8988T (cell line): ENCODE data around the gene PWWP2A.
A peak's percentile ranks its signal among the peaks of the same experiment; 100 is the strongest.

Experiments
- DNase-seq: peaks from one replicate; pipeline ENCODE4 v3.0.0; 2011

Gene PWWP2A

GRCh38 chr5:160133071-160133917 is 14.0 kb upstream of the PWWP2A start:
- no peak for DNase-seq

GRCh38 chr5:160129841-160130240 is 10.6 kb upstream of the PWWP2A start:
- DNase-seq = no peak

- no peak for DNase-seq
Measured at GRCh38 chr5:160128632-160129031, 9.4 kb upstream of the PWWP2A start.

GRCh38 chr5:160119905-160120266 is 636 bp upstream of the PWWP2A start:
- no peak for DNase-seq

DNA sequence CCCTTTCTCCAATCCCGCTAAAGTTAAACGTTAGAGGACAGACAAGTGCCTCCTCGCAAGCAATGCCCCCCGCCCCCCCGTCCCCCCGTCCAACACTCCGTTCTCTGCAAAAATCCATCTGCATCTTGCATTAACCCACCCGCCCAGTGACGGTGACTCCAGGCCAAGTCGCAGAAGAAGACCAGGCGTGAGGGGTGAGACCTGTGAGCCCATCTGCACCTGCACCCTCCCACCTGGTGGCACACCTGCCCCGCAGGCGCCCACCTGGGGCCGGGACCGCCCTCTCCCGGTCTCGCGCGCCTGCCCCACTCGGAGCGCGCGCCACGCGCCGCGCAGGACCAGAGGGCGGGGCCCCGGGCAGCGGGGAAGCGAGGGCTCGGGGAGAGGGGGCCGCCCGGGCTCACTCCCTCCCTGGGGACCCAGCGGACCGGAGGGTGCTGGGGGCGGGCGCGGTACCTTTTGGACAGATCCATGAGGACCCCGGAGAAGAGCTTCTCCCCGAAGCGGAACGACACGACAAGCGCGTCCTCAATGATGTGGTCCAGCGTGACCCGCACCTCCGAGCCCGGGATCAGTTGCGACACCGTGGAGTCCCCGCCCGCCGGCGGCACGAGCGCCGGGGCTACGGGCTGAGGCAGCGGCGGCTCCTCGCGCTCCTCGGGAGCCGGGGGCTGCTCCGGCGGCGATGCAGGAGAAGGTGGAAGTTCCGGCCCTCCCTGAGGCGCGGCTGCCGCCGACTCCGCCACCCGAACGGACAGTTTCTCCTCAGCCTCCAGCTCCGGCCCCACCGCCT is 705 bp downstream of the PWWP2A start:
- peak; percentile 44 for DNase-seq

- DNase-seq = no peak
Measured at GRCh38 chr5:160116991-160117390, 2.3 kb downstream of the PWWP2A start.

GRCh38 chr5:160108124-160108523 is 11.1 kb downstream of the PWWP2A start:
- no peak for DNase-seq

DNA sequence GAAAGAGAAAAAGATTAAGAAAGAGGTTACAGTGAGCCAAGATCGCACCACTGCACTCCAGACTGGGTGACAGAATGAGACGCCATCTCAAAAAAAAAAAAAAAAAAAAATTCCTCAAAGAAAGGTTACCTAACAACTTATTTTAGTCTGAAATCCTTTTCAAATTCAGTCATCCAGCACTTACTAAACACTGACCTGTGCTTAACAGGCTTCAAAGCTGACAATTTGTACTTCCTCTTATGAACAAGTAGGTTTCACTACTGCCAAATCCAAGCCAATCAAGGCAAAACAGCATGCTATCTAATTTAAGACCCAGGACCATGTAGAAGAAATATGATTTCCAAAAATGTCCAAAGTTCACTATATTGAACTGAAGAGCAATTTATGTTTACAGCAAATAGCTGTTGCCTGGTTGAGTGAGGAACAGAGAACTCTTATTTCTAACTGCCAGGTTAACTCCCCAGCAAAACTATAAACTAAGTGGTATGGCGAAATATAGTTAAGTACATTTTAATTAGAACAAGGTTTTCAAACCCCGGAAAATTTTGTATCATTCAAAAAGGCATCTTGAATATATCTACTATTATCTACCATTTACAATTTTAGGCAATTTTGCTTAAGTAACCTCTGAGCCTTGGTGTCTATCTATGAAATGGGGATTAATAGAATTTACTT is 13.4 kb downstream of the PWWP2A start:
- no peak for DNase-seq

GRCh38 chr5:160097991-160098390 is 21.3 kb downstream of the PWWP2A start:
- DNase-seq = no peak

DNA sequence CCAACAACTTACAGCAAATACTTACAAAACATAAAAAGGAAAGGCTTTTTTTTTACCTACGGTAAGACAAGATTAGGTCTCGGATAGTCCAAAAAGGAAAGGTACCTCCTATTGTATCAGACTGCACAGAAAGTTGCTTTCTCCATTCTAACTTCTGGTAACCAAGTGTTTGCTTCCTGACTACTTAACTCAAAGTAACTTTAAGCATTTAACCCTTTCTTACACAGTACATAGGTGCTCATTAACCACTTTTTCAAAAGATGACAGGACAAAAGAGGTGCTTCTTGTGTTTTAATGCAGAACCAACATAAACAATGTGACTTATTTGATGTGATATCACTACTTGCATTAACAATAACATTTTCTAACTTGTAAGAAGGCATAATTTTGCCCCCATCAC is 23.1 kb downstream of the PWWP2A start:
- DNase-seq = no peak

DNA sequence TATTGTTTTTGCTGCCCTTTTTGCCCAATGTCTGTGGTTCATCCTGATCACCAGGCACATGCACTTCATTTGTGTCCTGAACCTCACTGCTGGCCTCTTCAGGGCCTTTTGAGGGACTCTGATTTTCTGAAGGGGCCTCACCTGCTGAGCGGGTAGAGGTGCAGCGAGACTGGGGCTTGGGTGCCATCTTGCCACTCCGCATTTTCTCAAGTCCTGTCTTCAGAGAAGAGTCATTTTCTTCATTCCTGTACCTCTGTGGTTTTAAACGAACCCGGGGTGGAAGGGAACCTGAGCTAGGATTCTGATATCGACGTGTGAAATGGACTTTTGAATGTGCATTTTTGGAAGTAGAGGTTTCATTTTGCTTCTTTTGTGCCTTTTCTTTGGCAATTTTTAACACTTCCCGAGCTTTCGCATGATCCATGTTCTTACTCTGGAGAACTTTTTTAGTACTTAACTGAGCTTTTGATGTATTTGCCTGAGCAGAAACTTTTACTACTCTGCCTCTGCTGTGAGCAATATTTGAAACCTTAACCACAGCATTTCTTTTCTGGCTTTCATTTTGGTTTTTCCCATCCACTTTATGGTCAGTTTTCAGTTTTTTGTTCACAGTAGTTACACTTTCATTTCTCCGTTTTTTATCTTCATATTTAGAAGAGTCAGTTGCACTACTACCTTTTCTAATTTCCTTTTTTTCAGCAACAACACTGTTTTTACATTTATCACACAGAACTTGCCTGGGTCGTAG is 26.1 kb downstream of the PWWP2A start:
- DNase-seq = no peak

GRCh38 chr5:160092514-160092913 is 26.7 kb downstream of the PWWP2A start:
- no peak for DNase-seq

- DNase-seq = no peak
Measured at GRCh38 chr5:160090059-160090458, 29.2 kb downstream of the PWWP2A start.

GRCh38 chr5:160089531-160089930 is 29.7 kb downstream of the PWWP2A start:
- DNase-seq = no peak

GRCh38 chr5:160088805-160089204 is 30.4 kb downstream of the PWWP2A start:
- no peak for DNase-seq

GRCh38 chr5:160087199-160087598 is 32.1 kb downstream of the PWWP2A start:
- DNase-seq = no peak

DNA sequence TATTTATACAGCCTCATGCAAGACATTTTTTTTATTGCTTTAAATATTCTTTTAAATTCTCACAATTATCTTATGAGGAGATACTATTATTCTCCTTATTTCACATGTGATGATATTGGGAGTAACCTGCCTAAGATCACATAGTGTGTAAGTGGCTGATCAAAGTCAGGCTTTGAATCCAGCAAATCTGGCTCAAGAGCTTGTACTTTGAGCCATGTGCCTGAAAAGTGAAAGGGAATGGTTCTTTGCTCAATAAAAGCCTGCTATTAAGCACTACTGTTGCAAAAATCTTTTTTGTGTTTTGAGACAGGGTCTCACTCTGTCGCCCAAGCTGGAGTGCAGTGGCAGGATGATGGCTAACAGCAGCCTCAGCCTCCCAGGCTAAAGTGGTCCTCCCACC is 35.1 kb downstream of the PWWP2A start:
- DNase-seq = no peak

- DNase-seq = peak; percentile 26
Measured at GRCh38 chr5:160083501-160083900, 35.7 kb downstream of the PWWP2A start.

DNA sequence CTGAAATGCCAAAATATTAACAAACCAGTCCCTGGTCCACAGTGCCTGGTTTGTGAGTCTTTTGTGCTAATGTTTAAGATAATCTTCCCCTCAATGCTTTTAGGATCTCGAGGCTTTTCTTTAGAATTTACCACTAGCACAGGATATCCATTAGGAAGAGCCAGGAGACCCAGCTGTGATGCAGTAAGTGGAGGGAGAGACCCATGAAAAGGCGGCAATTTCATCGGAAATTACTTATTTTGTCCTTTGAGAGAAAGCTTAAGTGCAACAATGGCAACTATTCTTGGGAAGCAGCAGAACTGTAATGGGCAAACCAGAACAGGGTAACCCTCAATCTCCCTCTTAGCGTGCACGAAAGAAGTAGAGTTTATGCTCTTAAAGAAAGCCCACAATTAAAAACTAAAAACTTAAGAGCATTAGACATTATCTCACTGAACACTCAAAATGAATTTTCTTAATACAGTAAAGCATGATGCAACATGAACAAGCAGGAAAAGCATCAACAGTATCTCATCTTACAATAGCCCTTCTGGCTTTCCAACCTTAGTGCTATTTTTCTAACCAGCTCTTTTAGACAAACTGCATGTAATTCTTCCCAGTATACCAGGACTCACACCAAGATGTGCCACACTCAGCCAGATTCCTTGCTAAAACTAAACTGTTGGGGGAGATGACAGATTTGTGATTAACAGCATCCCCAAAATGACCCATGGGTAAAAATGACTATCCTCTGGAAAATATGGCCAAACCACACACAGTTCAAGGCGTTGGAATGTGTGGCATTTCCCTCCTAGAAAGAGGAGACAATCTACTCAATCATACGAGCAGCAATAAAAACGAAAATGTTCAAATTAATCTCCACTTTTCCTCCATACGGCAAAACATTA is 36.4 kb downstream of the PWWP2A start:
- DNase-seq = peak; percentile 32

- no peak for DNase-seq
Measured at GRCh38 chr5:160081495-160081894, 37.8 kb downstream of the PWWP2A start.

- no peak for DNase-seq
Measured at GRCh38 chr5:160079753-160080152, 39.5 kb downstream of the PWWP2A start.

DNA sequence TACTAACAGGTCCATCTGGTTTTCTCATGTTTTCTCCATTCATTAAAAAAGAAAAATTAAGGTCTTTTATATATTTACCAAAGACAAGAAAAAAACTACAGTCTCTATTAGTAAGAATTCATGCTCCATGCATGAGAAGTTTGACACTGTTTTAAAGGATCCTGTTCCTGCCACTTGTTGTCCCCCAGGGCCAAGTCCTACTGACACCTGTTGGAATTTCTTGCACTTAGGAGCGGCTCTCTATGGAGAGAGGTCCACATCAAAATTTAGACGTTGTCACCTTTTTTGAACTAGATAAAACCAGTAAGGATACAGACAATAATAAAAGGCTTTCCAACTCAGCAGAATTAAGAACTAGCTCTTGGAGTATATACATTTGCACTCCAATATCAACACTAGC is 42.3 kb downstream of the PWWP2A start:
- DNase-seq = no peak
